ENCODE data around the gene NT5C1B.

Gene NT5C1B

GRCh38 chr2:18588049-18588448 is 1.3 kb downstream of the NT5C1B start:
- H3K4me2 ChIP-seq (ENCODE audit: low read length) = no peak overlapping the region
- no peaks in the 10 kb centered on the region for H3K79me2 ChIP-seq (ENCODE audit: low read length)
- H3K9me3 ChIP-seq (ENCODE audit: insufficient read depth, low read length) = no peaks in the 10 kb centered on the region
- H2AFZ ChIP-seq (ENCODE audit: low read depth, low read length) = no peak overlapping the region
- TF ChIP-seq CTCF (IDR thresholded peaks at IDR 0.05; ENCODE audit: low read depth, low read length) (no peak), EZH2phosphoT487 (IDR thresholded peaks at IDR 0.05; ENCODE audit: low read depth) (no peak)
- H3K9ac ChIP-seq (ENCODE audit: low read length) = no peak overlapping the region
- H4K20me1 ChIP-seq (ENCODE audit: insufficient read depth, low read length) = no peaks in the 10 kb centered on the region
- no peaks in the 10 kb centered on the region for H3K4me1 ChIP-seq (ENCODE audit: low read length)
- no peak overlapping the region for H3K27ac ChIP-seq (ENCODE audit: low read length)
- no peaks in the 10 kb centered on the region for H3K36me3 ChIP-seq (replicated peaks; ENCODE audit: low read depth, low read length)
- no peaks in the 10 kb centered on the region for H3K27me3 ChIP-seq (ENCODE audit: low read depth, low read length)
- no peak overlapping the region for H3K4me3 ChIP-seq (ENCODE audit: low read length)

GRCh38 chr2:18585526-18585925 is 3.8 kb downstream of the NT5C1B start:
- H3K27me3 ChIP-seq (ENCODE audit: low read depth, low read length) = no peaks in the 10 kb centered on the region
- H3K9ac ChIP-seq (ENCODE audit: low read length) = no peak overlapping the region
- H3K4me2 ChIP-seq (ENCODE audit: low read length) = no peak overlapping the region
- H3K4me3 ChIP-seq (ENCODE audit: low read length) = no peak overlapping the region
- TF ChIP-seq EZH2phosphoT487 (IDR thresholded peaks at IDR 0.05; ENCODE audit: low read depth) (no peak), CTCF (IDR thresholded peaks at IDR 0.05; ENCODE audit: low read depth, low read length) (no peak)
- H3K79me2 ChIP-seq (ENCODE audit: low read length) = no peaks in the 10 kb centered on the region
- H3K36me3 ChIP-seq (replicated peaks; ENCODE audit: low read depth, low read length) = no peaks in the 10 kb centered on the region
- no peaks in the 10 kb centered on the region for H3K4me1 ChIP-seq (ENCODE audit: low read length)
- H3K27ac ChIP-seq (ENCODE audit: low read length) = no peak overlapping the region
- H4K20me1 ChIP-seq (ENCODE audit: insufficient read depth, low read length) = no peaks in the 10 kb centered on the region
- no peaks in the 10 kb centered on the region for H3K9me3 ChIP-seq (ENCODE audit: insufficient read depth, low read length)
- H2AFZ ChIP-seq (ENCODE audit: low read depth, low read length) = no peak overlapping the region

GRCh38 chr2:18584608-18584954 is 4.8 kb downstream of the NT5C1B start:
- Histone ChIP-seq H3K9ac (ENCODE audit: low read length) (no peak overlapping the region), H3K9me3 (ENCODE audit: insufficient read depth, low read length) (no peaks in the 10 kb centered on the region), H2AFZ (ENCODE audit: low read depth, low read length) (no peak overlapping the region), H3K27me3 (ENCODE audit: low read depth, low read length) (no peaks in the 10 kb centered on the region), H3K4me1 (ENCODE audit: low read length) (no peaks in the 10 kb centered on the region), H3K27ac (ENCODE audit: low read length) (no peak overlapping the region), H3K36me3 (replicated peaks; ENCODE audit: low read depth, low read length) (no peaks in the 10 kb centered on the region), H4K20me1 (ENCODE audit: insufficient read depth, low read length) (no peaks in the 10 kb centered on the region), H3K79me2 (ENCODE audit: low read length) (no peaks in the 10 kb centered on the region), H3K4me3 (ENCODE audit: low read length) (no peak overlapping the region), H3K4me2 (ENCODE audit: low read length) (no peak overlapping the region)
- TF ChIP-seq CTCF (IDR thresholded peaks at IDR 0.05; ENCODE audit: low read depth, low read length) = no peak
- no peak for TF ChIP-seq EZH2phosphoT487 (IDR thresholded peaks at IDR 0.05; ENCODE audit: low read depth)

- Histone ChIP-seq H3K27me3 (ENCODE audit: low read depth, low read length) (no peaks in the 10 kb centered on the region), H3K27ac (ENCODE audit: low read length) (no peak overlapping the region), H2AFZ (ENCODE audit: low read depth, low read length) (no peak overlapping the region), H3K4me3 (ENCODE audit: low read length) (no peak overlapping the region), H3K9ac (ENCODE audit: low read length) (no peak overlapping the region), H3K36me3 (replicated peaks; ENCODE audit: low read depth, low read length) (no peaks in the 10 kb centered on the region), H3K79me2 (ENCODE audit: low read length) (no peaks in the 10 kb centered on the region), H3K4me2 (ENCODE audit: low read length) (no peak overlapping the region), H4K20me1 (ENCODE audit: insufficient read depth, low read length) (no peaks in the 10 kb centered on the region), H3K4me1 (ENCODE audit: low read length) (no peaks in the 10 kb centered on the region), H3K9me3 (ENCODE audit: insufficient read depth, low read length) (no peaks in the 10 kb centered on the region)
- TF ChIP-seq CTCF (IDR thresholded peaks at IDR 0.05; ENCODE audit: low read depth, low read length) (no peak), EZH2phosphoT487 (IDR thresholded peaks at IDR 0.05; ENCODE audit: low read depth) (no peak)
Observed at GRCh38 chr2:18583905-18584607, 5.3 kb downstream of the NT5C1B start.
